ENCODE results near the gene TPSAB1.

GRCh38 chr16:1289477-1289866, 49.0 kb downstream of the TPSAB1 start:
- TF ChIP-seq EZH2 (IDR thresholded peaks at IDR 0.05; ENCODE audit: low read depth) (no peak), CTCF (conservative IDR thresholded peaks at IDR 0.05) (no peak)

Measured in PC-9 (cell line).